Fibroblast of skin of back (primary cell): ENCODE data around the gene TBC1D9.
A peak's percentile ranks its signal among the peaks of the same experiment; 100 is the strongest.

ENCODE experiments used
- DNase-seq: peaks from one replicate; pipeline ENCODE4 v3.0.0-alpha.2; 2013

TBC1D9 gene

DNA sequence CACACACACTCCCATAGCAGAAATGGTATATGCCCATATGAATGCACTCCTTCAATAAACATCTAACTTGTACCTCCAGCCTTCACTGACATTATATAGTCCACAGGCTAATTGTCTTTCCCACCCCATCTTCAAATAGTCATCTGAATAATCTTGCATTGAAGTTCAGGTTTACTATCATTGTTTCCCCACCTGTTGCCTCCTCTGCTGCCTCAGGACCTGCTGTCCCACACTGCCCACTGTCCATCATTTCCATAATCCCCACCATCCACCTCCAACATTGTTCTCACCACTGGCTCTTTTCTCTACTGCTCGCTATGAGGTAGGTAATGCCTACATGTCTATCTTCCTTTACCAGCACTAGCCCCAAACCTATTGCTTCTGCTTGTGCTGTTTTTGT is 66.1 kb downstream of the TBC1D9 start:
- no peak for DNase-seq

DNA sequence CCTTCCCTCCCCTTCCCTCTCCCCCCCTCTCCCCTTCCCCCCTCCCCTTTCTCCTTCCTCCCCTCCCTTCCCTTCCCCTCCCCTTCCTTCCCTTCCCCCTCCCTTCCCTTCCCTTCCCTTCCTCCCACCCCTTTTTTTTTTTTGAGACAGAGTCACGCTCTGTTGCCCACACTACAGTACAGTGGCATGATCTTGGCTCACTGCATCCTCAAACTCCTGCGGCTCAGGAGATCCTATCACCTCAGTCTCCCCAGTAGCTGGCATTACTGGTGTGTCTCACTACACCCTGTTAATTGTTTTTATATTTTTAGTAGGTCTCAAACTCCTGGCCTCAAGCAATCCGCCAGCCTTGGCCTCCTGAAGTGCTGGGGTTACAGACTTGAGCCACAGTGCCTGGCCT is 66.6 kb downstream of the TBC1D9 start:
- no peak for DNase-seq

DNA sequence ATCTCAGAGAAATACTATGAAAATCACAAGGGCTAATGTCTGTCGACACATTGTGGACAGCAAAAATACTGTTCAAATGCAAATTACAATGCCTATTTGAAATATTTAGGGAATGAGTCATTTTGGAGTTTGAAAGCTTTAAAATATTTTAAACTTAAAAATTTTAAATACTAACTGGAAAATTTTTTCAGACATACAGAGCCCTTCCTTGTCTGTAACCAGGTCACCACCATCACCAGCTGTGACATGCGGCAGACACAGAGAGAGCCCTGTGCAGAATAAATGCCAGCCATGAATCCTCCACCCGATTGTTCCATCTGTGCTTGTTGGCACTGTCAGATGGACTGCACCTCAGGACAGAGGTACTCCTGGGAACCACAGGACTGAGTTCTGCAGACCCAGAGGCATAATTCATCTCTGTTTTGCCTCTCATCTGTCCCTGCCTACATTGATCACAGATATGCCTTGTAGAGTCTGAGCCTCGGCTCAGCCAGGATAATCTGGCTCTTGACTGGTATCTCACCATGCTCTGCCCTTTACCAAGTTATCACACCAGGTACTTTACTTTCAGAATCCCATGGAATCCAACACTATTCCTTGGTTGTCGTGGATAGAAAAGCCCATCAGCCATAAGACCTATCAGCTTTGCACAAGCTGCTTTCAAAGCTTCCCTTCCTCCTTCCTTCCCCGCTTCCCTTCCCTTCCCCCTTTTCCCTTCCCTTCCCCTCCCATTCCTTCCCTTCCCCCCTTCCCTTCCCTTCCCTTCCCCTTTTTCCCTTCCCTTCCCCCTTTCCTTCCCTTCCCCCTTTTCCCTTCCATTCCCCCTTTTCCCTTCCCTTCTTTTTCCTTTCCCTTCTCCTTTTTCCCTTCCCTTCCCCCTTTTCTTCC is 67.2 kb downstream of the TBC1D9 start:
- peak; percentile 49 for DNase-seq

DNA sequence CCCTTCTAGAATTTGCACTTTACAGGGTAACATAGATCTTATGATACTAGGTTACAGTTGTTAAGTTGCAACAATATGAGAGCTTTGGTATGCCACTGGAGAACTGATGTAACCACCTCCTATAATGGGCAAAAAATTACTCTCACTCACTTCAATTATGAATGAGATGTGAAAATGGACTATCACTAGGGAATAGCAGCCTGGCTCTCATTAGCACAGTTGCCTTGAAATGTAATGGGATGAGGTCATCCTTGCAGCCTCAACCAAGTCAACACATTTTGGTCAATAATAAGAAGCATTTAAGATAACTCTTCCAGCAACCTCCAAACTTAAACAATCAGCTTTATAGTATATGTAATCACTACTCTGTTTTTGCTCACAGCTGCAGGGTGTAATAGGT is 69.4 kb downstream of the TBC1D9 start:
- peak; percentile 25 for DNase-seq

DNA sequence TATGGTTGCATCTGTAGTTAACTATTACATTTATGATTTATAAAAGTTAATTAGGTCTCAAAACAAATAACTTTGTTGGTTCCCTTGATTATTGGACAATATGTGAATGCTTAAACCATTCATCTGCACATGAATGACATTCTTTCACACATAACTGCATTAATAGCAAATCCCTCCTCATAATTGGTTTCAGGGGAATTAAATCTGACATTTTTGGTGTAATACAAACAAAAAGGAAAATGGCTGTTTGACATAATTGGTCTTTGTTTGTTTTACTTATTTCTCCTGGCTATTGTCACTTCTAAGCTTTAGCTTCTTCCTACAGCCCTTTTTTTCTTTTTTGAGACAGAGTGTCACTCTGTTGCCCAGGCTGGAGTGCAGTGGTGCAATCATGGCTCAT is 71.9 kb downstream of the TBC1D9 start:
- no peak for DNase-seq

DNA sequence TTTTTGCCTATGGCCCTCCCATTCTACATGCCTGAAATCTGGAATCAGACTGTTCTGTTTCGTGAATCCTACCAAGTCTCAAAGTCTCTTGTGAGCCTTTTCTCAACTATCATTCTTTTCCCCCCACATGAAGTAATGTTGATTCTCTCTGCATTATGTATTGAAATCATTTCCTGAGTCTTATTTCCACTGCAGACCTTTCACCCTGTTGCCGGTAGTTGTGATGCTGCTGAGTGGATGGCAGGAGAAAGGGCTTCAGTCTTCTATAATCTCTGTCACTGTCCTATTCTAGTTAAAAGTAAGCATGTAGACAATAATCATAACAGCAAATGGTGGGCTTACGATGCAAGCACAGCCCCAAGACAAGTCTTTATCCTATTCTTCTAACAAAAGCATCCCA is 75.0 kb downstream of the TBC1D9 start:
- DNase-seq, result no peak

DNA sequence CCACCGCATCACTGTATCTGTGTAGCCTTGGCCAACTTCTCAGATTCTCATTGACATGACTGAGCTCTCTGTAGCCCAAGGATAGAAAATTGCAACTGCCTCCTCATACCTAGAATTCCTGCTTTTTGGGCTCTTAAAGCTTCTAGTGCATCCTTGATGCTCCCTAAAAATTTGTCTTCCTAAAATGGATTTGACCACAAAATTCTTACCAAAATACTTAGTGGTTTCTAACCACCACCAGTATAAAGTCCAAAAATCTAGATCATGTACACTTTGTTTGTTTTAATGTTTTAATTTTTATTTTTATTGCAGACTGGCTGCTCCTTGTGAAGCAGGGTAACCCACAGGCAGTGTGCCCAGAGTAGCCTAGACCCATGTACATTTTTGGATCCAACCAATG is 75.5 kb downstream of the TBC1D9 start:
- DNase-seq, result peak; percentile 13

DNA sequence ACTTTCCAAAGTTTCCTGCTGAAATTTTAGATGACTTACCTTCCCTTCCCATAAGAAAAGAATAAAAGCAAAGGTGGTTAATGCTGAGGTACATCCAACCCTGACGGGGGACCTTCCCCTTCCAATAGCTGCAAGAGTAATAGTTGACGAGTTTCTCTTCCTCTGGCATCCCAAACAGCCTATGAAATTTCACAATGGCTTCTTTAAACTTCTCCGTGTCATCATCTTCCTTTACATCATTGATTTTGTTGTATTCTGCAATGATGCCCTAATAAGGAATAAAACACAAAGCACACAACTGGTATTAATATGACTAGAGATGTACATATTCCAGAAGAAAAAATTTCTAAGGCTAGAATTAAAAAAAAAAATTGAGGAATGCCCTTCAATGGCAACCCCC is 76.6 kb downstream of the TBC1D9 start:
- DNase-seq, result no peak

DNA sequence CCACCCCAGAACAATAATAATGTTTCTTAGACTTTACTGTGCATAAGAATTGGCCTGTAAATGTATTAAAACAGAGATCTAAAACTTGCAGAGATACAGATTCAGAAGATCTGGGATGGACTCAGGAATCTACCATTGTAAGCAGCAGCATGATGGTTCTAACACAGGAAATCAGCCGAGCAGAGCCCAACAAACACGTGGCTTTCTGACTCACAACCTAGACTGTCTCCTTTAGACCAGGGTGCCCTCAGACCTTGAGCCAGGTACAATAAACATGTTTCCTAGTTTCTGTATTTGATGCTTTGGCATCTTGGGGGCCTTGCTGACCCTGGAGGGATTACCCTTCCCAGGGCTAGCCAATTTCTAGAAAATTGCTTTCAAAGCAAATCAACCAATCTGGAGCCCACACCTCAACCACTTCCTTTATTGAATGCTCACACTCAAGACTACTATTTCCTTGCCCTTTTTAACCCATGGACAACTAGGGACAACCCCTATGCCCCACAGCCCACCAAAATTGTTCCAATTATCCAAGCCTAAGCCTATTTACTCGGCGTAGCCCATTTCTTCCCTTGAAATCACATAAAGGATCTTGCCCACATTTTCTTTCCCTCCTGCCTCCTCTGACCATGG is 80.5 kb downstream of the TBC1D9 start:
- no peak for DNase-seq

DNA sequence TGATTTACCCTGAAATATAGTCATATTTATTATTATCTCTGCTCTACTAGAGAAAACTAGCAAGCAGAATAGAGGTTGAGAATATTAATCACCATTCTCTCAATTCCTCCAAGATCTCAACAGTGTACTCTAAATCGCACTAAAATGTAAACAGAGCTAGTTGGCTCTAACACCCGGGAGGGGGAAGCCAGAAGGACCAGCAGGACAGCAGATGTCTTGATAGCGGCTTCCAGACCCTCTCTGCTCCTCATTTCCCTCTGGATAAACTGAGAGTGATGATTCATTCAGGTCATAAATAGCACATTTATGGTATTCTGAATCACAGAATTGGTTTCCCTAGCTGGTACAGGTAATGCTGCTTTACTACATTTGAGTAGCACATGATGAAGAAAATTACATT is 82.5 kb downstream of the TBC1D9 start:
- DNase-seq, result no peak

DNA sequence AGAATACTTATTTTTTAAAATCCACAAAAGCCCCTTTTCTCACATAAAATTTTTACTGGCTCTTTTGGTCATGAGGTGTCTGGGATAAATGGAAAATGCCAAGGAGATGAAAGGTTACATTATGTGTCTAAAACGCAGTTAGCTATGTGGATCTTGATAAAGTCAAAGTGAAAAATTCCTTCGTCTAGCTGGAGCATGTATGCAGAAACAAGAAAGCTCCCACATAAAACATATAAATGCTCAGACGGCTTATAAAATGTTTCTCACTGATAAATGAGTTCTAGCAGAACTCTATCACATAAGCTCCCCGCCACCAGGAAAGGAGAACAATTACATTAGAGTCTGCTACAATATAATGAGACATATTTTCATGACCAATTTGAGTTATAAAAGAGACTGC is 83.8 kb downstream of the TBC1D9 start:
- DNase-seq, result no peak

DNA sequence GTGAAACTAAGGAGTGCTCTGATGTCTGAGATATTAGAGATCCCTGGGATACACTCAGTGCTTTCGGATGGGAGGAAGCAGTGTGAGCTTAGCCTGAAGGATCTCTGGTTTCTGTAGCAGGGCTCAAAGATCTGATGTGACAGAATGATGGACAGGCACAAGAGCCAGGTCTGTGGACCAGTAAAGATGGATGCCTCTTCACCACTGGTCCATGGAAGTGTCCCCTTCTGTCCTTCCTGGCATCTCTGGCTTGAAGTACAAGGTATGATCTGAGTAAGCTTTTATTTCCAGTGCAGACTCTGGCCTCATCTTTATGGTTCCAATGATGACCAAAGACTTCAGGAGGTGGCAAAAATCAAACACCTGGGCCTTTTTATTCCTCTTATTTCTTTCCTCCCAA is 88.1 kb downstream of the TBC1D9 start:
- DNase-seq, result no peak

DNA sequence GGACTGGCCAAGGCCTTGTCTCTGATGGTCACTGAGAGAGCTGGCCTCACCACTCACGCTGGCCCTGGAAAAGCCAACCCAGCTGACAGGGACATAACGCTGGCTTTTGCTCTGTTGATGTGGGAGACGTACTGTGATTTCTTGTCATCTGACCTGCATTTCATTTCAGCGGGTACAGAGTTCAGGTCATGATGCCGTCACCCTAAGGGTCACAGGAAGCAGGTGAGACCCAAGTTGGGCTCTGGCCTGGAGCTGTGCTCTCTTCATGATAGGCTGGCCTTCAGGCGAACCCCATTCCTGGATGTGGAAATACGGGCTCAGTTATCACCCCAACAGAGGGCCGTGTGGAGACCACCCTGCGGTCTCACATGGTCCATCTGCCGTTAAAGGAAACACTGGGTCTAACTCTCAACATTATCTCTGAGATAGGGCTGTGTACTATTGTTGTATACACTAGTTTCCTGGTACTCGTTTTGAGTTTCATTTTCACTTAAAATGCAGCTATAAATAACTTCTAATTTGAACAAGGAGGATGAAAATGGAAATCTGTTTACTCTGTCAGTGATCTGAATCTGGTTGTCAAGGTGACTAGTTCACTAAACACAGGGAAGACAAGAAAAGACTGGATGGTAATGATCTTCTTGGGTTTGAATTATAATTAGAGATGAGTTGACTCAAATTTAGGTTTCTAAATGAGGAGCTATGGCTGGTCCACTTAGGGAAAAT is 89.1 kb downstream of the TBC1D9 start:
- DNase-seq, result no peak

DNA sequence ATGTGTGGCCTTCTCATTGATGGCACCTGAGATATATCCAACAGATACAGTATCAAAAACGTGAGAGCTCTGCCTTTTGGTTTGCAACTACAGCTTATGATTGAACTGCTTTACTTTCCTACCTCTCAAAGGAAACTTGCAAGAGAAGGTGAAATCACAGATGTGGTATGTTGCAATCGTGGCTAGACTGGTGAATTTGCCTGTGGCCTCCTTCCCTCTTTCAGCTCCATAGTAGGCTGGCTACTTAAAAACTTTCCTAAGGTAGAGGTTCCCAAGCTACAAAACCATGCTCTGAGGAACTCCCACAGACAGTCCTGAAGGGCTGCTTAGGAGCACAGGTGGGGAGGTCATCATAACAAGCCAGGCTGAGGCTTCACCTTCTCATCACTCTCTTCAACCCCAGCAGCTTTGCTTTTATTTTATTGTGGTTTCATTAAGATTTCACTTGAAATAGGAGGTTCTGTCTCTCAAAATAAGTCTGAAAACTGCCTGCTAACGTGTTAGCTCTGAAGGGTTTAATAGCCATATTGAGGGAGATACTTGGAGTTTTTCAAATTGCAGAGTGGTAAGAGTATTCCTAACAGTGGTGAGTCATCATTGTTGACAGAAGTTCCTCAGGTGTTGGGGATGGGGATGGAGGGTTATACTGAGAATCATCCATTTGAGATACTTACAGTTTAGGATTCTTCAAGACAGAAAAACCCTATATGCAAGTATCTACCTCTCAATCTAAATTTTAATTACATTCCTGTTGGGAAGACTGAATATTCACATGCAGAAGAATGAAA is 93.9 kb downstream of the TBC1D9 start:
- no peak for DNase-seq

DNA sequence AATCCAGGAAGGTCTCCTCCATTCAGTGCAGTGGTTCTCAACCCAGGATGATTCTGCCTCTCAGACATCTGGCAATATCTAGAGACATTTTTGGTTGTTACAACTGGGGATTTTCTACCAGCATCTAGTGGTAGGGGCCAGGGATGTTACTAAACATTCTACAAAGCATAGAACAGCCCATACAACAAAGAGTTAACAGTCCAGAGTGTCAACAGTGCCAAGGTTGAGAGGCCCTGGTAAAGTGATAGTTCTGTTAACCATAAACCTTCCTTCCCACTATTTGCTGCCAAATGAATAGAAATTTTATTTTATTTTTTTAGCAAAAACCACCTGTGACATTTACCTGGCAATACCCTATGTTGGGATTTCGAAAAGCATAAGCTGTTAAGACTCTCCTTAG is 94.6 kb downstream of the TBC1D9 start:
- DNase-seq, result no peak

DNA sequence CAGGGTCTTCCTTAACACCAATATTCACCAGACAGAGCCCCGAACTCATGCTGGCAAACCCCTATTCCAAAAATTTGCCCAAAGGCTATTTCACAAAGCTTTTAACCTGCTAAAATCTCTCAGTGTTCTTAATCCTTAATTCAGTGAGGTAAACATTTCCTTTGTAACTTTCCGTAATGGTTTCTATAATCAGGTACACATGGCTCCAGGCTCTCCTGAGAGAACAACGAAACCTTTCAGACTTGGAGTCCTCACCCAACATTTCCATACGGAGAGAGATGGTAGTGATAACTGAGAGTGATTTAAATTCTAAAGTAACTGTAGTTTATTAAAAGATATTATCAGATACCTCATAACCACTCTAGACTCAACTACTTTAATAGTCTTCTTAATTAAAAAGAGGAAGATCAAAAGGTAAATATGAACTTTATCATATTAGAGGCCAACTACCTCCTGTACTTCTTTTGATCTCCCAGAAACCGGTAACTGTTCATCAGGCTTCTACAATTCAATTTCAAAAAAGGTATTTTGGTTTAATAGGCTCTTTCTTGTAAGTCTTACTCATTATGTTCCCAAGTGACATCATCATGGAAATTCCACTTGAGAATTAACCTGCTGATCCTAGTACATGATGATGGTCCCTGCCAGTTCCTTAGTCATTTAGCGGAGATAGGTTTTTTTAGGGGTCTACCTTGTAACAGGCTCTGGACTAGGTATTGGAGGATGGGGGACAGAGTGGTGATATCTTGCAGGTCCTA is 96.1 kb downstream of the TBC1D9 start:
- no peak for DNase-seq

DNA sequence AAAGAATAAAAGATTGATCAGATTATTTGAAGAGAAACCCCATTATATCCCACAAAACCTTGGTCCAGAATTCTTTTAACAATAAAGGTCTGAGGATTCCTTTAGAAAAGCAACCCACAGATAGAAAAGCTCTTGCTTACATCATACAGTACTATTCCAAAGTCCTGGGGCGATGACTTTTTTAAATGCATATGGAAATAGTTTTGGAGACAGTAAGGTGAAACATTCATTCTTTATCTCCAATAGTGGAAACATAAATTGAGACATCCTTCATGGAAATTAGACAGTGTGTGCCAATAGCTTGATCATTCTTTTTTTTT is 101.7 kb downstream of the TBC1D9 start:
- peak; percentile 45 for DNase-seq

DNA sequence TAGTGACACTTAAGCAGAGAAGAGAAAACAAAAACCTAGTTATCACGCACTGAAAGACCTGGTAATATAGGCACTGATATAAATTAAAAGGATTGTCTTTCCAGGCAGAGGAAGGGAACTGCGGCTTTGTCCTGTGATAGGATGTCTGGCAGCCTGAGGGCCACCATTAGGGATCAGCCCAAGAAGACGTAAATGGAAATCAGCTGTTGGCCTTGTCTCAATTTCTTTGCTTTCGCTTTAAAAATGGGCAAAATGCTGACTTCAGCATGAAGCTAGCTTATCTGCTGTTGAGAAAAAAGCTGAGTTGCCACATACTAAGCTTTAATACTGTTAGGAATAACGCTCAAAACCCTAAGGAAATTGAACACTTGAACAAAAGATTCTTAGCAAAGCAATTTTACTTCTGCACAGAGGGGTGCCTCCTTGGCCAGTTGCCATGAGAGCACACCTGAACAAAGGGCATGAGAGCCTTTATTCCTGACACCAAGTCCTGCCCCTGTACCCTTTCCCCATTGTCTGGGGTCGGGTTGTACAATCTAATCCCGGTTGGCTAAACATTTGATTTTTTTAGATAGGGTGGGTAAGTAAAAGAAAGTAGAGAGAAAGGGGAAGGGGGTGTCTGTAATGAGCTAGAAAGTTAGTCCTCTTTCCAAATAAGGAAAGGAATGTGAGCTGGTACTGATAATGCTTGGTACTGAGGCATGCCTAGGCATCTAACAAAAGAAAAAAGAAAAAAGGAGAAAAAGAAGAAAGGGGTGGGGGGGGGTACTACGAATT is 102.3 kb downstream of the TBC1D9 start:
- DNase-seq, result peak; percentile 55

DNA sequence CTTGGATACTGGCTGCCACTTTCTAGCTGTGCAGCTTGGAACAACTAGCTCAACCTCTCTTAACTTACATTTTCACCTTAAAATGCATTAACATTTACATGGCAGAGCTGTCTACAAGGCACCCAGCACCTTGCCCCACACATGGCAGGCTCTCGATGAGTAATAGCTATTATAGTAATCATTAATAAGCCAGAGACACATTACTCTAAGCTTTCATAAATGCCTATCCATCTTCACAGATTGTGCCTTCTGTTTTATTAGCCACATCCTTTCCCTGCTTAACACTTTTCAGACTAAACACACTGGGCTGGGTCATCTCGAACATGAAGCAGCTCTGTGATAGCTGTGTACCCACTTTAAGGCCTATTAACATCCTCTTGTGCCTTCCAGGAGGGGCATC is 103.6 kb downstream of the TBC1D9 start:
- DNase-seq, result no peak

DNA sequence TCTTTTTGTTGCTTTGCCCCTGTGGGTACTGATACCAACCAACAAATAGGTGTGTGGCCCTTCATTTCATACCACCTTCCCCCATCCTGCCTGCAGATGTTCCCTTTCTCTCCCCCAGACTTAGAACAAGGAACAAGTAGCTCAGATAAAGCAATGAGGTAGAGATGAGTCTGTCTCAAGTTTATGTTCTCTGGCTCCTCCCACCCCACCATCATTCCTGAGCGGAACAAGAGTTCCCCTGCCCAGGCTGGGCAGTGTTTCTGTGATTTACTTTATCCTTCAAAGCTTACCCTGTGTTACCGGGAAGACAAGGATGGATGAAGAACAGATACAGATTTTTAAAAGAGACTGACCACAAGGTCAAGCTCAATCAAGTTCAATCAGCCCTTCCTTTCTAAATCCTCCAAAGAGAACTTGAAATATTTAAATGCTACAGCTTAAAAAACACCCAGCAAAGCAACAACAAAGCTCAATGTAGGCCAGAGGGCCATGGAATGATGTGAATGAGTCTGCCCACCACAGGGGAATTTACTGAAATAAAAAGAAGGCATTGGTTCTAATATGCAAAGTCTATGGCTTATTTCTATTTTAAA is 107.4 kb downstream of the TBC1D9 start:
- no peak for DNase-seq
